K562 (cell line): ENCODE measurements around the gene CCL11. TPM values are rescaled to one million over a fixed set of nuclear protein-coding genes. Genes with fewer than 3 reads are reported as not detected.

Experiments
- ATAC-seq: fragments of 200-7000 bp; cut with Tn5 transposase; 3 replicates; pipeline ENCODE4 v1.9.1; 2020; ENCODE audit warnings: moderate library complexity
- BruUV-seq: library from RNA; stranded (reverse); fragments of 400-500 nt; replicated peaks from 2 replicates; lab custom pipeline; 2021; lab: Mats Ljungman, UMichigan
- CTCF ChIA-PET: fragments of 300-600 bp; formaldehyde crosslinking; extraction: SDS; loops from one replicate; lab custom pipeline; 2021; ENCODE audit warnings: low intra/inter-chr PET ratio; lab: Yijun Ruan, JAX
- POLR2A ChIA-PET: fragments of 300-600, 350-650 bp; sonication (Branson Sonifier 250); formaldehyde crosslinking; extraction: SDS; loops from one replicate; lab custom pipeline; 2021; ENCODE audit warnings: antibody characterized with exemption, inconsistent platforms; lab: Yijun Ruan, JAX
- DNase-seq, 4 experiments: peaks; one replicate each; pipeline versions ENCODE4 v3.0.0 to v3.0.0-alpha.2; 2011 to 2018; ENCODE audit warnings: low spot score in 3 of 4, mixed read lengths in 3 of 4; ENCODE audit errors: extremely low read depth in 1 of 4
- FAIRE-seq: peaks from 2 replicates; lab custom pipeline; 2011; peaks lifted over from hg19 to GRCh38; lab: Jason Lieb, UNC
- H2AFZ ChIP-seq: 2 replicates; pipeline ENCODE4 v1.6.0; 2011; ENCODE audit warnings: low read depth, low read length, control low read depth, inconsistent platforms
- H3K27ac ChIP-seq: fragments of 200-600 bp; 3 replicates; pipeline ENCODE4 v1.8.0; 2011; ENCODE audit warnings: low read depth, mild to moderate bottlenecking, control low read depth, inconsistent platforms, low read length, moderate library complexity, mixed read lengths; ENCODE audit errors: extremely low read depth
- H3K27me3 ChIP-seq, 2 experiments: fragments of 300-600 bp in 1 of 2; 2 replicates in 1 of 2; 3 replicates in 1 of 2; pipeline versions ENCODE4 v1.6.0 to v1.8.0; 2011; ENCODE audit warnings: inconsistent platforms in 2 of 2, low read length in 2 of 2, mild to moderate bottlenecking in 1 of 2, mixed read lengths in 1 of 2, moderate library complexity in 1 of 2; ENCODE audit not compliant: control insufficient read depth in 2 of 2, insufficient read depth in 2 of 2
- H3K36me3 ChIP-seq: fragments of 300-600 bp; 3 replicates; pipeline ENCODE4 v1.8.0; 2011; ENCODE audit warnings: mild to moderate bottlenecking, low read length, inconsistent platforms; ENCODE audit not compliant: control insufficient read depth, insufficient read depth
- H3K4me1 ChIP-seq, 2 experiments: fragments of 200-600 bp in 1 of 2; replicated peaks in 1 of 2; 2 replicates in 1 of 2; 3 replicates in 1 of 2; pipeline versions ENCODE4 v1.5.1 to v1.8.0; 2011; ENCODE audit warnings: inconsistent platforms in 2 of 2, low read length in 2 of 2, mild to moderate bottlenecking in 1 of 2, mixed read lengths in 1 of 2, moderate library complexity in 1 of 2; ENCODE audit not compliant: control insufficient read depth in 2 of 2, insufficient read depth in 2 of 2
- H3K4me2 ChIP-seq: 2 replicates; pipeline ENCODE4 v1.6.1; 2011; ENCODE audit warnings: low read length, control low read depth, inconsistent platforms, mixed read lengths; ENCODE audit not compliant: insufficient read depth
- H3K4me3 ChIP-seq: fragments of 200-600 bp; sonication (generic), shearing (Covaris generic); 2 replicates; pipeline ENCODE4 v1.5.1; 2016; ENCODE audit warnings: control low read depth, inconsistent platforms
- H3K79me2 ChIP-seq: fragments of 200-600 bp; 3 replicates; pipeline ENCODE4 v1.8.0; 2011; ENCODE audit warnings: low read length, inconsistent platforms; ENCODE audit not compliant: control insufficient read depth, insufficient read depth
- H3K9ac ChIP-seq, 2 experiments: 2 replicates each; pipeline versions ENCODE4 v1.6.0 to v1.6.1; 2011; ENCODE audit warnings: low read depth in 2 of 2, low read length in 2 of 2, control low read depth in 1 of 2, inconsistent platforms in 1 of 2, mild to moderate bottlenecking in 1 of 2, mixed read lengths in 1 of 2; ENCODE audit not compliant: insufficient read depth in 1 of 2
- H3K9me1 ChIP-seq: one replicate; pipeline ENCODE4 v1.6.0; 2011; ENCODE audit warnings: inconsistent platforms, mild to moderate bottlenecking, low read length, moderate library complexity; ENCODE audit not compliant: control insufficient read depth, insufficient read depth
- H3K9me3 ChIP-seq: replicated peaks from 2 replicates; pipeline ENCODE4 v1.5.1; 2011; ENCODE audit warnings: low read depth, low read length, inconsistent platforms; ENCODE audit not compliant: control insufficient read depth, insufficient read depth
- H4K20me1 ChIP-seq: replicated peaks from 2 replicates; pipeline ENCODE4 v1.6.1; 2011; ENCODE audit warnings: low read length, inconsistent platforms, mixed read lengths; ENCODE audit not compliant: control insufficient read depth, insufficient read depth
- ATF3 ChIP-seq, 2 experiments: fragments of 450-650 bp in 1 of 2; sonication (generic) in 1 of 2; formaldehyde crosslinking in 1 of 2; IDR thresholded peaks in 1 of 2; conservative IDR thresholded peaks in 1 of 2; 2 replicates each; pipeline versions ENCODE4 v1.6.1 to v1.8.1; 2016 to 2023; ENCODE audit warnings: mild to moderate bottlenecking in 2 of 2, moderate library complexity in 2 of 2, inconsistent platforms in 1 of 2, missing genetic modification reagents in 1 of 2
- ATF7 ChIP-seq: fragments of 450-650 bp; IDR thresholded peaks from 2 replicates; pipeline ENCODE4 v1.7.1; 2014; ENCODE audit warnings: mild to moderate bottlenecking, moderate library complexity
- BRCA1 ChIP-seq, 2 experiments: fragments of 450-650 bp in 1 of 2; sonication (generic) in 1 of 2; formaldehyde crosslinking in 1 of 2; IDR thresholded peaks; 2 replicates each; pipeline versions ENCODE4 v1.5.0 to v1.6.1; 2017 to 2020; ENCODE audit warnings: mild to moderate bottlenecking in 1 of 2, missing genetic modification reagents in 1 of 2
- C11orf30 ChIP-seq: fragments of 450-650 bp; IDR thresholded peaks from 2 replicates; pipeline ENCODE4 v1.6.1; 2016; ENCODE audit warnings: low read depth, mild to moderate bottlenecking
- ELF1 ChIP-seq: fragments of 200-800 bp; sonication (Bioruptor generic); IDR thresholded peaks from 2 replicates; pipeline ENCODE4 v1.6.1; 2016; ENCODE audit warnings: missing genetic modification characterization, missing compliant biosample characterization
- IFI16 ChIP-seq: fragments of 250-450 bp; sonication (Bioruptor Pico); IDR thresholded peaks from 2 replicates; pipeline ENCODE4 v2.1.2; 2022; ENCODE audit warnings: mild to moderate bottlenecking, inconsistent platforms
- MAFF ChIP-seq: IDR thresholded peaks from 2 replicates; pipeline ENCODE4 v1.6.1; 2012; ENCODE audit warnings: low read length, improper control_type of control experiment
- MAFG ChIP-seq: fragments of 450-650 bp; conservative IDR thresholded peaks from 2 replicates; pipeline ENCODE4 v1.6.1; 2016; ENCODE audit warnings: missing genetic modification characterization, missing compliant biosample characterization
- MAFK ChIP-seq: IDR thresholded peaks from 2 replicates; pipeline ENCODE4 v1.6.1; 2011; ENCODE audit warnings: low read length, improper control_type of control experiment
- NFE2 ChIP-seq: IDR thresholded peaks from 2 replicates; pipeline ENCODE4 v1.6.1; 2014; ENCODE audit warnings: antibody characterized with exemption, low read depth
- ZNF316 ChIP-seq: fragments of 450-650 bp; IDR thresholded peaks from 2 replicates; pipeline ENCODE4 v1.6.1; 2016
- WGBS: fragments of 100-300 bp; shearing (Covaris generic); methylation state at CpG from one replicate; pipeline ENCODE4 v1.1.6; 2016; ENCODE audit warnings: low coverage, mixed read lengths; ENCODE audit not compliant: insufficient coverage; ENCODE audit errors: missing lambda C conversion rate; 5-methylcytosine and 5-hydroxymethylcytosine counted together
- in situ Hi-C: fragments of 300-500 bp; cut with MboI; formaldehyde crosslinking; loops from 4 replicates; pipeline ENCODE4 v1.15.0; 2018; ENCODE audit warnings: inconsistent platforms, mixed read lengths
- intact Hi-C: fragments of 100-400 bp; cut with micrococcal nuclease; formaldehyde crosslinking; loops from 2 replicates; pipeline ENCODE4 v1.14.2; 2022
- polyA plus RNA-seq, 8 experiments: library from polyadenylated mRNA; depleted of rRNA in 4 of 8; stranded (reverse) in 5 of 8; unstranded in 3 of 8; fragments of >200 nt; fragmentation: Nextera tagmentation in 2 of 8; fragmentation: Illumina TruSeq in 1 of 8; extraction: Ambion mirVana in 2 of 8; extraction: Trizol in 1 of 8; gene quantifications; 2 replicates each; pipeline versions ENCODE4 v1.2.1 to v1.2.3, GENCODE V29; 2011 to 2014; ENCODE audit warnings: inconsistent platforms in 1 of 8, missing spikeins in 1 of 8
- total RNA-seq, 7 experiments: library from RNA; depleted of rRNA in 6 of 7; stranded (reverse); fragments of >200 nt in 6 of 7; fragmentation: Illumina TruSeq in 2 of 7; extraction: Trizol in 2 of 7; gene quantifications; 2 replicates each; pipeline versions ENCODE4 v1.2.1 to v1.2.3, GENCODE V29; 2011 to 2021; ENCODE audit warnings: low replicate concordance in 1 of 7
- TF ChIP-seq, protein P1 (sequence below): sonication (generic); formaldehyde crosslinking; IDR thresholded peaks from 2 replicates; pipeline ENCODE4 v1.8.1; 2022; ENCODE audit warnings: missing genetic modification reagents

CCL11 gene
- total and polyA plus RNA-seq, 9 of the 15 experiments (the other 6 are each of a cell fraction or from before 2014, with no cell fraction given), result not detected

DNA sequence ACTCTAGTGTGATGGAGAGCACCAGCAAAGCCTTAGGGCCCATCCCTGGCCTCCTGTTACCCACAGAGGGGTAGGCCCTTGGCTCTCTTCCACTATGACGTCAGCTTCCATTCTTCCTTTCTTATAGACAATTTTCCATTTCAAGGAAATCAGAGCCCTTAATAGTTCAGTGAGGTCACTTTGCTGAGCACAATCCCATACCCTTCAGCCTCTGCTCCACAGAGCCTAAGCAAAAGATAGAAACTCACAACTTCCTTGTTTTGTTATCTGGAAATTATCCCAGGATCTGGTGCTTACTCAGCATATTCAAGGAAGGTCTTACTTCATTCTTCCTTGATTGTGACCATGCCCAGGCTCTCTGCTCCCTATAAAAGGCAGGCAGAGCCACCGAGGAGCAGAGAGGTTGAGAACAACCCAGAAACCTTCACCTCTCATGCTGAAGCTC lies 33.5 kb downstream of the CCL11 start, which contains the start of gene CCL8:
Gene CCL8 (plus strand): TSS at position 397 of the 445 bp plus-strand sequence. CDS start 67 bp downstream, outside the sequence.
- ATAC-seq (no peak), FAIRE-seq (no peak)
- Histone ChIP-seq H3K4me2 (no peak within 1 kb of the TSS), H3K36me3 (no peaks in the 10 kb centered on the region), H3K4me1 (no peaks in the 10 kb centered on the region; a peak in 1 of 5 replicates), H3K9ac (no peak within 1 kb of the TSS), H4K20me1 (no peaks in the 10 kb centered on the region), H3K9me3 (no peaks in the 10 kb centered on the region), H3K79me2 (no peaks in the 10 kb centered on the region)
- CTCF ChIA-PET, result no interaction called here
- no TSS peak for BruUV-seq
- TF ChIP-seq MAFF (peak; percentile 95), MAFK (peak; percentile 95), ATF3 (IDR thresholded peaks at IDR 0.05) (0 out of 2 replicates have a peak, but pooled peaks have one; percentile 16), ATF3 (CRISPR knock-in tag; conservative IDR thresholded peaks at IDR 0.05) (no peak), ELF1 (0 out of 2 replicates have a peak, but pooled peaks have one; percentile 48), ZNF316 (peak; percentile 92), NFE2 (peak; percentile 73), C11orf30 (peak; percentile 95), BRCA1 (IDR thresholded peaks at IDR 0.05) (no peak), BRCA1 (CRISPR knock-in tag; IDR thresholded peaks at IDR 0.05) (no peak), IFI16 (CRISPR knock-in tag) (no peak), MAFG (tag) (peak; percentile 95), ATF7 (peak; percentile 56; the same call in 1 of the 2 replicates)
- TF ChIP-seq, protein P1, sequence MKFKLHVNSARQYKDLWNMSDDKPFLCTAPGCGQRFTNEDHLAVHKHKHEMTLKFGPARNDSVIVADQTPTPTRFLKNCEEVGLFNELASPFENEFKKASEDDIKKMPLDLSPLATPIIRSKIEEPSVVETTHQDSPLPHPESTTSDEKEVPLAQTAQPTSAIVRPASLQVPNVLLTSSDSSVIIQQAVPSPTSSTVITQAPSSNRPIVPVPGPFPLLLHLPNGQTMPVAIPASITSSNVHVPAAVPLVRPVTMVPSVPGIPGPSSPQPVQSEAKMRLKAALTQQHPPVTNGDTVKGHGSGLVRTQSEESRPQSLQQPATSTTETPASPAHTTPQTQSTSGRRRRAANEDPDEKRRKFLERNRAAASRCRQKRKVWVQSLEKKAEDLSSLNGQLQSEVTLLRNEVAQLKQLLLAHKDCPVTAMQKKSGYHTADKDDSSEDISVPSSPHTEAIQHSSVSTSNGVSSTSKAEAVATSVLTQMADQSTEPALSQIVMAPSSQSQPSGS, result no peak
- TF ChIP-seq, all 486 proteins: peak for 9
- no peak within 1 kb of the TSS for H3K4me3 ChIP-seq
- in situ Hi-C loops, result no loop called here
- H3K27me3 ChIP-seq, result no peaks in the 10 kb centered on the region
- WGBS, result 0% methylated on average over 2 of the region's 2 CpGs
- intact Hi-C loops, result loop anchor here (5.0 kb wide), 1 partner anchor 43 kb away; the partner anchor contains the start of gene CCL1
- H3K9me1 ChIP-seq, result no peaks in the 10 kb centered on the region
- no peak within 1 kb of the TSS for H2AFZ ChIP-seq
- no peak for DNase-seq
- POLR2A ChIA-PET, result no interaction called here
- no peak within 1 kb of the TSS for H3K27ac ChIP-seq
